Mesendoderm (in vitro differentiated cells): ENCODE data around the gene FXYD6.

ENCODE experiments used
- DNase-seq: peaks from one replicate; pipeline ENCODE4 v3.0.0; 2013
- H2AK5ac ChIP-seq: 2 replicates; pipeline ENCODE4 v1.6.1; 2013; ENCODE audit warnings: low read length, inconsistent platforms
- H2BK120ac ChIP-seq: 2 replicates; pipeline ENCODE4 v1.6.1; 2013; ENCODE audit warnings: low read depth, mild to moderate bottlenecking, low read length, moderate library complexity, mixed read lengths
- H2BK15ac ChIP-seq: replicated peaks from 2 replicates; pipeline ENCODE4 v1.6.1; 2013; ENCODE audit warnings: low read depth, mild to moderate bottlenecking, moderate library complexity
- H2BK5ac ChIP-seq: 2 replicates; pipeline ENCODE4 v1.6.1; 2013; ENCODE audit warnings: low read length, inconsistent platforms
- H3K18ac ChIP-seq: 2 replicates; pipeline ENCODE4 v1.6.1; 2013; ENCODE audit warnings: mild to moderate bottlenecking, low read length, mixed read lengths
- H3K23ac ChIP-seq: one replicate; pipeline ENCODE4 v1.6.1; 2013; ENCODE audit warnings: low read length
- H3K27ac ChIP-seq: 2 replicates; pipeline ENCODE4 v1.5.1; 2013; ENCODE audit warnings: low read depth, mild to moderate bottlenecking, inconsistent platforms, low read length, moderate library complexity
- H3K27me3 ChIP-seq: 2 replicates; pipeline ENCODE4 v1.6.1; 2013; ENCODE audit warnings: low read length, control low read depth, mild to moderate bottlenecking, inconsistent platforms; ENCODE audit not compliant: insufficient read depth, poor library complexity
- H3K36me3 ChIP-seq: 2 replicates; pipeline ENCODE4 v1.6.1; 2013; ENCODE audit warnings: low read length, inconsistent platforms; ENCODE audit not compliant: control insufficient read depth, insufficient read depth
- H3K4ac ChIP-seq: one replicate; pipeline ENCODE4 v1.6.1; 2013; ENCODE audit warnings: low read depth, mild to moderate bottlenecking, low read length, moderate library complexity
- H3K4me1 ChIP-seq: 2 replicates; pipeline ENCODE4 v1.6.1; 2013; ENCODE audit warnings: low read depth, low read length, inconsistent platforms; ENCODE audit not compliant: control insufficient read depth
- H3K4me2 ChIP-seq: 2 replicates; pipeline ENCODE4 v1.6.1; 2013; ENCODE audit warnings: low read length
- H3K4me3 ChIP-seq: 2 replicates; pipeline ENCODE4 v1.5.1; 2013; ENCODE audit warnings: mild to moderate bottlenecking, low read length
- H3K56ac ChIP-seq: one replicate; pipeline ENCODE4 v1.6.1; 2013; ENCODE audit warnings: low read length
- H3K79me1 ChIP-seq: 2 replicates; pipeline ENCODE4 v1.6.1; 2013; ENCODE audit warnings: low read length, inconsistent platforms
- H3K79me2 ChIP-seq: 2 replicates; pipeline ENCODE4 v1.6.1; 2013; ENCODE audit warnings: mild to moderate bottlenecking, low read length; ENCODE audit not compliant: control insufficient read depth, insufficient read depth
- H3K9ac ChIP-seq: 2 replicates; pipeline ENCODE4 v1.6.1; 2013; ENCODE audit warnings: low read length, inconsistent platforms
- H4K5ac ChIP-seq: one replicate; pipeline ENCODE4 v1.6.1; 2013; ENCODE audit warnings: low read length
- H4K8ac ChIP-seq: one replicate; pipeline ENCODE4 v1.6.1; 2013; ENCODE audit warnings: low read depth, mild to moderate bottlenecking, control low read depth, low read length, moderate library complexity
- WGBS: extraction: QIAGEN DNeasy Blood & Tissue Kit; methylation state at CpG from one replicate; pipeline ENCODE4 v1.1.7; 2013; ENCODE audit warnings: low lambda C conversion rate, missing lambda C conversion rate; ENCODE audit not compliant: insufficient coverage; ENCODE audit errors: extremely low coverage; 5-methylcytosine and 5-hydroxymethylcytosine counted together

Gene FXYD6

GRCh38 chr11:117872420-117872961 lies 4.0 kb downstream of the FXYD6 start:
- Histone ChIP-seq H4K8ac (no peak overlapping the region), H2BK5ac (no peak overlapping the region), H3K4ac (no peak overlapping the region), H3K56ac (no peak overlapping the region), H3K27me3 (no peaks in the 10 kb centered on the region), H3K23ac (no peak overlapping the region), H3K9ac (no peak overlapping the region), H3K79me2 (no peaks in the 10 kb centered on the region), H3K36me3 (no peaks in the 10 kb centered on the region), H3K27ac (no peak overlapping the region), H3K4me2 (no peak overlapping the region), H3K18ac (no peak overlapping the region), H3K79me1 (no peaks in the 10 kb centered on the region), H3K4me3 (no peak overlapping the region), H3K4me1 (peaks cover 9% of the 10 kb centered on the region), H2BK120ac (no peak overlapping the region), H2BK15ac (no peak overlapping the region), H2AK5ac (no peak overlapping the region), H4K5ac (no peak overlapping the region)
- no CpG with 5 or more reads among the region's 12 CpGs for WGBS
- no peak for DNase-seq

- H2BK120ac ChIP-seq, result no peak overlapping the region
- no peak overlapping the region for H3K18ac ChIP-seq
- H3K4me3 ChIP-seq, result no peak overlapping the region
- H3K27ac ChIP-seq, result no peak overlapping the region
- H3K9ac ChIP-seq, result no peak overlapping the region
- no peak overlapping the region for H3K4me2 ChIP-seq
- H3K4me1 ChIP-seq, result peaks cover 6% of the 10 kb centered on the region
- no peaks in the 10 kb centered on the region for H3K79me1 ChIP-seq
- H3K36me3 ChIP-seq, result no peaks in the 10 kb centered on the region
- no peaks in the 10 kb centered on the region for H3K27me3 ChIP-seq
- H3K56ac ChIP-seq, result no peak overlapping the region
- H3K4ac ChIP-seq, result no peak overlapping the region
- no peak for DNase-seq
- H2AK5ac ChIP-seq, result no peak overlapping the region
- no CpG with 5 or more reads among the region's 5 CpGs for WGBS
- no peaks in the 10 kb centered on the region for H3K79me2 ChIP-seq
- no peak overlapping the region for H4K8ac ChIP-seq
- no peak overlapping the region for H2BK15ac ChIP-seq
- H4K5ac ChIP-seq, result no peak overlapping the region
- no peak overlapping the region for H3K23ac ChIP-seq
- no peak overlapping the region for H2BK5ac ChIP-seq
These were observed 4.7 kb downstream of the FXYD6 start for GRCh38 chr11:117871784-117872183.

GRCh38 chr11:117871160-117871559 lies 5.3 kb downstream of the FXYD6 start:
- Histone ChIP-seq H3K36me3 (no peaks in the 10 kb centered on the region), H4K5ac (no peak overlapping the region), H4K8ac (no peak overlapping the region), H2AK5ac (no peak overlapping the region), H2BK15ac (no peak overlapping the region), H3K27me3 (no peaks in the 10 kb centered on the region), H3K4ac (no peak overlapping the region), H2BK120ac (no peak overlapping the region), H3K27ac (no peak overlapping the region), H2BK5ac (no peak overlapping the region), H3K56ac (no peak overlapping the region), H3K4me2 (no peak overlapping the region), H3K79me2 (no peaks in the 10 kb centered on the region), H3K4me1 (peaks cover 6% of the 10 kb centered on the region), H3K23ac (no peak overlapping the region), H3K79me1 (no peaks in the 10 kb centered on the region), H3K4me3 (no peak overlapping the region), H3K9ac (no peak overlapping the region), H3K18ac (no peak overlapping the region)
- DNase-seq, result no peak
- WGBS, result no CpG with 5 or more reads among the region's 18 CpGs

GRCh38 chr11:117870103-117870952 lies 6.1 kb downstream of the FXYD6 start:
- Histone ChIP-seq H3K9ac (no peak overlapping the region), H3K27ac (no peak overlapping the region)

GRCh38 chr11:117869604-117870003 lies 6.9 kb downstream of the FXYD6 start:
- Histone ChIP-seq H3K27ac (no peak overlapping the region), H3K18ac (no peak overlapping the region), H2BK120ac (no peak overlapping the region), H3K4me2 (no peak overlapping the region), H3K79me2 (no peaks in the 10 kb centered on the region), H3K36me3 (no peaks in the 10 kb centered on the region), H3K4me3 (no peak overlapping the region), H3K4me1 (no peaks in the 10 kb centered on the region), H3K23ac (no peak overlapping the region), H4K8ac (no peak overlapping the region), H3K27me3 (no peaks in the 10 kb centered on the region), H3K4ac (no peak overlapping the region), H3K9ac (no peak overlapping the region), H4K5ac (no peak overlapping the region), H3K79me1 (no peaks in the 10 kb centered on the region), H3K56ac (no peak overlapping the region), H2BK15ac (no peak overlapping the region), H2BK5ac (no peak overlapping the region), H2AK5ac (no peak overlapping the region)
- DNase-seq, result no peak
- WGBS, result no CpG with 5 or more reads among the region's 4 CpGs

More at GRCh38 chr11:117870103-117870952, 6.1 kb downstream of the FXYD6 start:
- Histone ChIP-seq H3K79me2 (no peaks in the 10 kb centered on the region), H2BK15ac (no peak overlapping the region), H3K4me1 (peaks cover 2% of the 10 kb centered on the region), H2BK5ac (no peak overlapping the region), H3K4me3 (no peak overlapping the region), H4K5ac (no peak overlapping the region), H3K4ac (no peak overlapping the region), H3K36me3 (no peaks in the 10 kb centered on the region), H2BK120ac (no peak overlapping the region), H2AK5ac (no peak overlapping the region), H3K79me1 (no peaks in the 10 kb centered on the region), H3K56ac (no peak overlapping the region), H3K18ac (no peak overlapping the region), H4K8ac (no peak overlapping the region), H3K23ac (no peak overlapping the region), H3K27me3 (no peaks in the 10 kb centered on the region), H3K4me2 (no peak overlapping the region)
- no peak for DNase-seq
- no CpG with 5 or more reads among the region's 9 CpGs for WGBS
